Fibroblast of skin of left biceps (primary cell): ENCODE results near the gene GGA3.
"Not testable (repeated sequence)": the region's sequence is repeated elsewhere in the genome, so short reads cannot be mapped to it uniquely, and the experiment has no call there.

Experiments used
- DNase-seq, 2 experiments: peaks; one replicate each; pipeline ENCODE4 v3.0.0-alpha.2; 2013; ENCODE audit warnings: low read depth in 2 of 2

Gene GGA3

DNA sequence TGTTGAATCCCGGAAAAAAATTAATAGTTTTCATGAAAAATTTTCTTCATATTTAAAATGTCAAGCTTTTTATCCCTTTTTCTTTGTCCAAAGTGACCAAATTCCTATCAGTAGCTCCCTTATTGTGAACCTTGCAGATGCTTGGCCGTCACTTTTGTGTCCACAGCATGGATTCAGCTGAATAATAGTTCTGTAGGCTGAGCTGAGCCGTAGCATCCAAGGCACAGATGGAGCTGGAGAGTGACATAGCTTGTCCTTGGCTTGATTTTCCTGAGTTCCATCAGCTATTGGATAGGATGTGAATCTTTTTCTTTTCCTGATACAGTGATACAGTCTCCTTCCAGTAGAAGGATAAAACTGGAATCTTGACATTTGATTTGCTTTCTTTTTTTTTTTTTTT, 52.3 kb downstream of the GGA3 start:
- no peak for DNase-seq

DNA sequence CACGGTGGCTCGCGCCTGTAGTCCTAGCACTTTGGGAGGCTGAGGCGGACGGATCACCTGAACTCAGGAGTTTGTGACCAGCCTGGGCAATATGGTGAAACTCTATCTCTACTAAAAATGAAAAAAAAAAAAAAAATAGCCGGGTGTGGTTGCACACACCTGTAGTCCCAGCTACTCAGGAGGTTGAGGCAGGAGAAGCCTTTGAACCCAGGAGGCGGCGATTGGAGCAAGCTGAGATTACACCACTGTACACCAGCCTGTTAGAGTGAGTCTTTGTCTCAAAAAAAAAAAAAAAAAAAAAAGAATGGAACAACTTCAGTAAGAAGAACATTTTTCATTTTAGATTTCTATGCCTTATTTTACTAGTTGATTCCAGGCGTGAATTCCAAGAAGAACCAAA, 53.2 kb downstream of the GGA3 start:
- DNase-seq, result no peak

DNA sequence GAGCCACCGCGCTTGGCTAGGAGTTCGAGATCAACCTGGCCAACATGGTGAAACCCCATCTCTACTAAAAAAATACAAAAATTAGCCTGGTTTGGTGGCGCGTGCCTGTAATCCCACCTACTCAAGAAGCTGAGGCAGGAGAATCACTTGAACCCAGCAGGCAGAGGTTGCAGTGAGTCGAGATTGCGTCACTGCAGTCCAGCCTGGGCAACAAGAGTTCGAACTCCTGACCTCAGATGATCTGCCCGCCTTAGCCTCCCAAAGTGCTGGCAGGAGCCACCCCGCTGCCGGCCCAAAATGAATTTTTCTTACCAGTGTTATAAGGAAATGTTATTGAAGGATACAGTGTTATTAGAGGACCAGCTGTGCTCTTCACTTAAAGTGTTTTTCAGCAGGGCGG, 53.6 kb downstream of the GGA3 start:
- DNase-seq, result no peak

- not testable (repeated sequence) for DNase-seq
Observed at GRCh38 chr17:75207050-75207407, 54.4 kb downstream of the GGA3 start.

- no peak for DNase-seq
Observed at GRCh38 chr17:75205793-75206163, 55.6 kb downstream of the GGA3 start.

- peak; percentile 78 to 80 for DNase-seq
Observed at GRCh38 chr17:75205037-75205792, 56.2 kb downstream of the GGA3 start, which contains the start of gene NUP85. TSS of gene NUP85 (plus strand) at chr17:75205679. CDS start at chr17:75205762, 83 bp downstream.

DNA sequence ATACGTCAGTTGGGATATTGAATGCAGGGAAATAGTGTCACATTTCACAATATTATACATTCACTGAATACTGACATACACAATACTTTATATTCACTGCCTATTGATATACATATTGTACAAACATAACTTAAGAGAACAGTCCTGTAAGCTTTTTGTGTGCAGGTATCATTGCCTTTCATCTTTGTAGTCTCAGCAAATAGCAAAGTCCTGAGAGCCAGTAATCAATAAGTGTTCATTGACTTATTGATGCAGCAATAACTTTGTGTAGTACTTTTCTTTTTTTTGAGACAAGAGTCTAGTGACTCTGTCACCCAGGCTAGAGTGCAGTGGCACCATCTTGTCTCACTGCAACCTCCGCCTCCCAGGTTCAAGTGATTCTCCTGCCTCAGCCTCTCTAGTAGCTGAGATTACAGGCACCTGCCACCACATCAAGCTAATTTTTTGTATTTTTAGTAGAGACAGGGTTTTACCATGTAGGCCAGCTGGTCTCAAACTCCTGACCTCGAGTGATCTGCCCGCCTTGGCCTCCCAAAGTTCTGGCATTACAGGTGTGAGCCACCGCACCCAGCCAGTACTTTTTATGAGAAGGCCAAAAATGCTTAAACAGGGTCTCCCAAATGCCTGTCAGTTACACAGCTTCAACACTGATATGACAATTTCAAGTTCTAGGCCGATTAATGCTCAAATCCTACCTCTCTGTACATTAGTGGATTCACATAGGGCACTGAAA, 61.4 kb downstream of the GGA3 start:
- DNase-seq, result no peak

DNA sequence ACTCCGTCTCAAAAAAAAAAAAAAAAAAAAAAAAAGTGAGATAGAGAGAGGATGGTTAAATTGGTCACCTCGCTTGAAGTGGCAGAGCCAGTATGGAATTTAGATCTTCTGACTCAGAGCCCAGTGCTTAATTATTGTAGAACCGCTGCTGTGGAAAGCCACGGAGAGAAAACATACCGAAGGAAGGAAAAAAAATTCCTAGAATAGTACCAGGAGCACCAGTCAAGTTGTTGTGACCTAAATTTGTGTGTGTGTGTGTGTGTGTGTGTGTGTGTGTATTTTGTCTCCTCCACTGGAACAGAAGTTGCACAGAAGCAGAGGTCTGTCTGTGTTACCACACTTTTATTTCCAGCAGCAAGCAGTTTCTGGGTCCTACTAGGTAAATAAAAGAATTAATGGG, 66.5 kb downstream of the GGA3 start:
- DNase-seq, result no peak

DNA sequence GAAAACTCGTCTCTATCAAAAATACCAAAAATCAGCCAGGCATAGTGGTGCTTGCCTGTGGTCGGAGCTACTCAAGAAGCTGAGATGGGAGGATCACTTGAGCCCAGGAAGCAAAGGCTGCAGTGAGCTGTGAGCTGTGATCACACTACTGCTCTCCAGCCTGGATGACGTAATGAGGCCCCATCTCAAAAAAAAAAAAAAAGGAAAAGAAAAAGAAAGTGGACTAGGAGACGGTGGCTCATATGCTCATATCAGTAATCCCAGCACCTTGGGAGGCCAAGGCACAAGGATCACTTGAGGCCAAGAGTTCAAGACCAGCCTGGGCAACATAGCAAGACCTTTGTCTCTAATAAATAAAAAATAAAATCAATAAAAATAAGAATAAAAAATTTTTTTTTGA, 69.8 kb downstream of the GGA3 start:
- no peak for DNase-seq

- no peak for DNase-seq
Observed at GRCh38 chr17:75188614-75189013, 72.8 kb downstream of the GGA3 start.
